ENCODE data around the gene MATCAP1.

Gene MATCAP1

GRCh38 chr16:67170949-67171649, 12.7 kb downstream of the MATCAP1 start:
- DNase-seq (ENCODE audit: low spot score) = no peak

DNA sequence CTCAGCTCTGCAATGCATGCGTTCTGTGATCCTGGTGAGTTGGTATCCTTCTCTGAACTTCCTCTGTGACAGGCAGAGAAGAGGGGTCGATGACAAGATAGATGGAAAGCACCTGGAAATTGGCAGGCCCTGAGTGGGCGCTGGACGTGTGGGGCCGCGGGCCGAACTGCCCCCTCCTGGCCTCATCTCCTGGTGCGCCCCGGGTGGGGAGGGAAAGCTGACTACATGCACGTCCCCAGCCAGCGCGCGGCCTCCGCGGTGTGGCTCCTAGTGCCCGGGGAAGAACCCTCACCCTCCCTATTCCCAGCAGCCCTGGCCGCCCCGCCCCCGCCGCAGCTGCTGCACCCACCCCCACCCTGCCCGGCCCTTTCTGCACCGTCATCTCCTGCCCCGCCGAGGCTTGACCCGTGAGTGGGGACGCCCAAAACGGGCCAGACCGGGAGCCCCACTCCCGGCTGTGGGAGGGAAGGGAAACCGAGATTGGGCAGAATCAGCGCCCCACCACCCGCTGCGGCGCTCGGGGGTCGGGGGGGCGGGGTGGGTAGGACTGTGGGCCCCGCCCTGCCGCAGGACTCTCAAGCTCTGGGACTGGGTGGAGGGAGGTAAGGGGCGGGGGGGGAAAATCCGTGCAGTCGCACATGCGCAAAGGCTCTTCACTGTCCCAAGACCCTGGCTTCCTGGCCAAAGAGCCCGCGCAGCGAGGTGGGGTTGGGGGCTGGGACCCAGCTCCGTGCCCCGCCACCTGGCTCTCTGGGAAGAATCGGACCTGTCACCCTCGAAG, 13.4 kb downstream of the MATCAP1 start, which contains the start of gene NOL3:
NOL3 (plus strand) TSS at position 371 of the 781 bp plus-strand sequence.
- DNase-seq (ENCODE audit: low spot score) = peak; percentile 75

DNA sequence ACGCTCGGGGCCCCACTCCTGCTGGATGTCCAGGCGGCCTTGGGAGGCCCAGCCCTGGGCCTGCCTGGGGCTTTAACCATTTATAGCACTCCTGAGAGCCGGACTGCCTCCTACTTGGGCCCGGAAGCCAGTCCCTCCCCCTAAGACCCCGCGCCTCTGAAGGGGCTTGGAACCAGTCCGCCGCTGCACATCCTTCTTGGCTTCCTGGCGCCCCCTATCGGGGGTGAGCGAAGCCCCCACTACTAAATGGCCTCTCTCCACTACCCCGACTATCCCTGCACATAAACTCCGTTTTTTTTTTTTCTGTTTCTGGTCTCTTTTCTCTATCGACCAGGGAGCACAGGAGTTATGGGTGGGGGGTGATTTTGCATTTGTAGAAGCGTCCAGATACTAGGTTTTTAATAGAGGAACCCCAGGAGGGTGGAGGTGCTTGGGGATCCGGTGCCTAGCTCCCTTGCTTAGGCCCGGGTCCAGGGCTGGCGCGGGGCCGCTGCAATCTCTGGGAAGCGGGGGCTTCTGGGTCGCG, 14.1 kb downstream of the MATCAP1 start:
- no peak for DNase-seq (ENCODE audit: low spot score)

DNA sequence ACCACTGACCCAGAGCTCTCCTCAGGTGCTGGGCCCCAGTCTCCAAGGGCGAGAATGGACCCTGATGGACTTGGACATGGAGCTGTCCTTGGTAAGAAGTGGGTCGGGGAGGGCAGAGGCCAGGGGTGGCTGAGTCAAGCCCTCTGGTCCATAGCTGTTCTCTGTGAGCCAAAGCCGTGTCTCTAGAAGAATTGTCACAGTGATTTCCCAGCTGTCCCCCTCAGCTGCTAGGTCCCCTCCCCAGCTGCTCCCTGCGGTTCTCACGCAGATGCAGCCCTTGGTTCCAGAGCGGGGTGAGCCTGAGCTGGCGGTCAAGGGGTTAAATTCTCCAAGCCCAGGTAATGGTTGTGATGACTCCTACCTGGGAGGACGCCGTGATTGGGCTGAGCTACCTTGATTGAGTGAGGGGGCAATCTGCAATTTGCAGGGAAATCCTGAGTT, 14.7 kb downstream of the MATCAP1 start:
- no peak for DNase-seq (ENCODE audit: low spot score)

DNA sequence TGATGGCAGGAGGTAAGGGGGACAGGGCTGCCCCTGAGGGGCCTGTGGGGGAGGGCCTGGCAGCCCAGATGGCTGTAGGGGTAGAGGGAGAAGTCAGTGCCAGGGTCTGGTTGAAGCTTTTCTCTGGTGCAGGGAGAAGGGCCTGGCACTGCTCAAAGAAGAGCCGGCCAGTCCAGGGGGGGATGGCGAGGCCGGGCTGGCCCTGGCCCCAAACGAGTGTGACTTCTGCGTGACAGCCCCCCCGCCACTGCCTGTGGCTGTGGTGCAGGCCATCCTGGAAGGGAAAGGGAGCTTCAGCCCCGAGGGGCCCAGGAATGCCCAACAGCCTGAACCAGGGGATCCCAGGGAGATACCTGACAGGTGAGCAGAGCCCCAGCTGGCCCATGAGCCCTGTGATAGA, 16.2 kb downstream of the MATCAP1 start:
- DNase-seq (ENCODE audit: low spot score) = no peak

DNA sequence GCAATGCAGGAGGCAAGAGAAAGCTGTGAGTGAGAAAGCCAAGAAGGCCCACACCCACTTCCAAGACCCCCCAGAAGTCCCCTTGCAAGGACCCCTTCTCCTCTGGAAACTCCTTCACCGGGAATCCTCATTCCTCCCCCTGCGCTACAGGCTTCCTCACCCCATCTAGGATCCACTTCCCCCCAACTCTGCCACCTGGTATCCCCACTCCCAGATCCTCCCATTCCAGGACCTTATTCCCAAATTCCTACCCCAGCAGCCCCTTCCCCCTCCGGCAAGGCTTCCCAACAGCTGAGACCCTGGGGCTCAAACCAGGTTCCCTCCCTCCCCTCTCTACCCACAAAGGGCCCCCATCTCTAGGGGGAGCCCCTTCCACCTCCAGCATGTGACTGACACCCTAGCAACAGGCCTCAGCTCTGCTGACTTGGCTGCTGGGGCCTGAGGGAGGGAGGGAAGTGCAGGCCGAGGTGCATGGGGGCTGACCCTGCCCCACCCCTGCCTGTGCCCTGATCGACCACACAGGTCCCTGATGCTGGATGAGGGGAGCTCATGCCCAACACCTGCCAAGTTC, 17.1 kb downstream of the MATCAP1 start:
- no peak for DNase-seq (ENCODE audit: low spot score)

DNA sequence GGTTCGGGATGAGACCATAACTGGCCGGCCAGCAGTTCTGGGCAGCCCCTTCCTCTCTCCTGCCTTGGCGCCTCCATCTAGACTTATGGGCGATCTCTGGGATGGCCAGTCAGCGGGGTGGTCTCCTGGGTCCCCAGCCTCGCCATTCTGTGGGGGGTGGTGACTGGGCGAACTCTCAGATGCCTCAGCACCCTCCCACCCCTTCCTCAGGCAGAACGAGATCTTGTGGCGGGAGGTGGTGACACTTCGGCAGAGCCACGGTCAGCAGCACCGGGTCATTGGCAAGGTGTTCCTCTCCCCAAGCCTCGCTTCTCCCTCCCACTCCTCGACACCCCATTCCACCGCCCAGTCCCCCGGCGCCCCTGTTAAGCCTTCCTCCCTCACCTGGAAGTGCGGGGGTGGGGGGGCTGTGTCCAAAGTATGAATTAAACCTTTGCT, 17.6 kb downstream of the MATCAP1 start:
- no peak for DNase-seq (ENCODE audit: low spot score)

- DNase-seq (ENCODE audit: low spot score) = no peak
Measured at GRCh38 chr16:67165121-67166078, 18.4 kb downstream of the MATCAP1 start.

- DNase-seq (ENCODE audit: low spot score) = no peak
Measured at GRCh38 chr16:67164599-67165061, 19.1 kb downstream of the MATCAP1 start, which contains the start of gene HSF4. TSS of gene HSF4 (plus strand) at chr16:67164745. CDS start at chr16:67164812, 67 bp downstream.

GRCh38 chr16:67163999-67164558, 19.7 kb downstream of the MATCAP1 start:
- no peak for DNase-seq (ENCODE audit: low spot score)

DNA sequence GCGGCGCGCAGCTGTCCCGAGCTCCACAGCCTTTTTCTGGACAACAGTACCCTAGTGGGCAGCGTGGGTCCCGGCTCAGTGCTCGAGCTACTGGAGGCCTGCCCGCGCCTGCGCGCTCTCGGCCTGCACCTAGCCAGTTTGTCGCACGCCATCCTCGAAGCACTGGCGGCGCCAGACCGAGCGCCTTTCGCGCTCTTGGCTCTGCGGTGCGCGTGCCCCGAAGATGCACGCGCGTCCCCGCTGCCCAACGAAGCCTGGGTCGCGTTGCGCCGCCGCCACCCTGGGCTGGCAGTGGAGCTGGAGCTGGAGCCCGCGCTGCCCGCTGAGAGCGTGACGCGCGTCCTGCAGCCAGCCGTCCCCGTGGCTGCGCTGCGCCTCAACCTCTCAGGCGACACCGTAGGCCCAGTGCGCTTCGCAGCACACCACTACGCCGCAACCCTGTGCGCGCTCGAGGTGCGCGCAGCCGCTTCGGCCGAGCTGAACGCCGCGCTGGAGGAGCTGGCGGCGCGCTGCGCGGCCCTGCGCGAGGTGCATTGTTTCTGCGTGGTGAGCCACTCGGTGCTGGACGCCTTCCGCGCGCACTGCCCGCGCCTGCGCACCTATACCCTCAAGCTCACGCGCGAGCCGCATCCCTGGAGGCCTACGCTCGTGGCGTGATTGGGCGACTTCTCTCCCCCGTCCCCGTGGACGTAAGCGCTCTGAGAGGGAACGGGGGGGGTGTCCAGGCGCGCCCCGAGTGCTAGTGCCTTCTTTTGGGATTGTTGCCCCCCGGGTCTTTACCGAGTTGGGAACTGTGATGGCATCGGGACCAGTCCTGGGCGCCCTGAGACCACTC, 20.4 kb downstream of the MATCAP1 start:
- DNase-seq (ENCODE audit: low spot score) = no peak

DNA sequence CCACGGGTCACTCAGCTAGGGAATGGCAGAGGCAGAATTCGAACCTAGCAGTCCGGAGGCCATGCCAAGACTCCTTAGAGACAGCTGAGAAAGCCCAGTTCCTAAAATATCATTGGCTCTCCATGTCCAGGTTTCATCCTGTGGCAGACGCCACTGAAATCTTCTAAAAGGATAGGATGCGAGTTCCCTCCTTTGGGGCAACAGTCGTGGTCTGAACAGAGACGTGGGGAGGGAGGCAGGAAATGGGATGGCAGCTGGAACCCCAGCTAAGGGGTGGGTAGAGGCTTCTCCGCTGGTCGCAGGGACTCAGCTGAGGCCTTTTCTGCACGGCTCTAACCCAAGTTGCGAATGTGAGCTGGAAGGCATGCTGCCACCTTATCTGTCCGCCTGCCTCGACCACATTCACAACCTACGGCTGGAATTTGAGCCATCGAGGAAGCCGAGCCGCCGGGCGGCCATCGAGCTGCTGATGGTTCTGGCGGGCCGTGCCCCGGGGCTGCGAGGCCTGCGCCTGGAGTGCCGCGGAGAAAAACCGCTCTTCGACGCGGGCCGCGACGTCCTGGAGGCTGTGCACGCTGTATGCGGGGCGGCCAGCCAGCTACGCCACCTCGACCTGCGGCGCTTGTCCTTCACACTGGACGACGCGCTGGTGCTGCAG, 21.1 kb downstream of the MATCAP1 start:
- no peak for DNase-seq (ENCODE audit: low spot score)

DNA sequence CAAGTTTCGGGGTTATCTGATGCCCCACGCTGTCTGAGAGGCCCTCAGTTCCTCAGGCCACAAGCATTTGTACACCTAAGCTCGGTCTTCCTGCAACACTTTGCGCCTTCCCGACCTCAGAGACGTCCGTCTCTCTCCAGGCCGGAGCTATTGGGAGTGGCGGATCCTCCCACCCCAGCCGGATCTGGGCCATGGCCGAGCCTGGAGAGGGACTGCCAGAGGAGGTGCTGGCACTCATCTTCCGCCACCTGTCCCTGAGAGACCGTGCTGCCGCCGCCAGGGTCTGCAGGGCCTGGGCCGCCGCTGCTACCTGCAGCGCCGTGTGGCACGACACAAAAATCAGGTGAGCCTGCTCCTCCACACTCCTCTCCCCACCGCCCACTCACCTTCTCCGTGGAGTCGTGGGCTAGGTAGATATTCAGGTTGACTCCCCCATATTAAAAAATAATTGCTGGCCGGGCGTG, 22.1 kb downstream of the MATCAP1 start:
- DNase-seq (ENCODE audit: low spot score) = no peak

DNA sequence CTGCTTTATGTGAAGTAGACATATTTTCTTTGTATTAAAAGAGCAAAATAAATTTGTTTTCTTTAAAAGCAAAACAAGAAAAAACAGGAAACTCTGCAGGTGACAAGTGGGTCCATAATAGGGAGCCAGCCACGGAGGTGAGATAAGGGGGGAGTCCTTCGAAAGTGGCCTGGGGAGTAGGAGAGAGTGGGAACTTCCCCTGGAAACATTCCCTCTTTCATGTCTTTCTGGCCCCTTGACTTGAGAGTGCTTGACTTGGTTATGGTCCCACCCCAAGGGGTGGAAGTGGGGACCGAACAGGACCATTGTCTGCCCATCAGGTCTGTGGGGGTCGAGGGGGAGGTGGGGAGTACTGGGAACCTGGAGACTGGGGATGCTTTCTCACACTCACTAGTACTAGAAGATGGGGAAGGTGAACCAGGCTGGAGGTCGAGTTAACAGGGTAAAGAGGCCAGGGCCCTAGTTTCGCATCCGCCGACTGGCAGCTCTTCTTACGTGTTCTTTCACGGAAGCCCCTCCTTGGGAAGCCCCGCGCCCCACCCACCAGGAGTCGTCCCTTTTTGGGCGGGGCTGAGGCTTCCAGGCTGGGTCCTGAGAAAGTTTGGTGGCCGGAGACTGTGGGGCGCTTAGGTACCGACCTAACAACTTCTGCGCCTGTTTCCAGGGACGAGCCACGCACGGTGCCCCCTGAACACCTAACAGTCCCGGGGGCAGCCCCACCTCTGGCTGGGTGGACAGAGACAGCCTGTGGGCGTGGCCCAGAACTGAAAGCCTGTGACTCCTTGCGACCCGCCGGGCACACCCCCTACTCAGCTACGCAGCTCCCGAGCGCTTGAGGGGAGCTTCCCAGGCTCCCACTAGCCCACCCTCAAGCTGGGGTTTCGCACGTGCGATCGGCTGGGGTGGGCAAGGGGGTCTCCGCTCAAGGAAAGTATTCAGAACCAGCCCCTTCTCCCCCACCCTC, 24.8 kb downstream of the MATCAP1 start:
- DNase-seq (ENCODE audit: low spot score) = no peak

DNA sequence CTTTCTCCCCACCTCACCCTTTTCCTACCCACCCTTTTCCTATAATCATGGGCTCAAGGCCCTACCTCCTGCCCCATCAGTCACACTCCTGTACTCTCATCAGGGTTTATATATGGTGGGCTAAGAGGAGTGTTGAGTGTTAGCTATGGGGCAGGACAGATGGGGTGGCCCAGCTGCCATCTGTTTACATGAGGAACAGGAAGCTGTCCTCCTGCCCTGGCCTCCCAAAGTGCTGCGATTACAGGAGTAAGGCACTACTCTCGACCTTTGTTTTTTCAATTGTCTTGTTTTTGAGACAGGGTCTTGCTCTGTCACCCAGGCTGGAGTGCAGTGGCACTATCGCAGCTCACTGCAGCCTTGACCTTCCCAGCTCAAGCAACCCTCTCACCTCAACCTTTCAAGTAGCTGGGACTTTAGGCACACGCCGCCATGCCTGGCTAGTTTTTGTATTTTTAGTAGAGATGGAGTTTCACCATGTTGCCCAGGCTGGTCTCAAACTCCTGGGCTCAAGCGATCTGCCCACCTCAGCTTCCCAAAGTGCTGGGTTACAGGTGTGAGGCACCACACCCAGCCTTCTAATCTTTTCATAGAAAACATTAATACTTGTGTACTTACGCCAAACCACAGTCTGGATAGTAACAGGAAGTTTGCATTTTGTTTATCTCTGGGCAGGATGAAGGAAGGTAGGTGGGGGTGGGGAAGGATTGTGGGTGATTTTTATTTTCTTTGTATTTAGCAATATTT, 25.7 kb downstream of the MATCAP1 start:
- no peak for DNase-seq (ENCODE audit: low spot score)

GRCh38 chr16:67157106-67157748, 26.5 kb downstream of the MATCAP1 start:
- no peak for DNase-seq (ENCODE audit: low spot score)
